ENCODE results near the gene CAMTA1. TPM values are rescaled to one million over a fixed set of nuclear protein-coding genes. Genes with fewer than 3 reads are reported as not detected.
"Not testable (repeated sequence)": the region's sequence is repeated elsewhere in the genome, so short reads cannot be mapped to it uniquely, and the experiment has no call there.

The CAMTA1 gene
- total RNA-seq, 1 donor from 2014 or later, result 62.9 TPM

DNA sequence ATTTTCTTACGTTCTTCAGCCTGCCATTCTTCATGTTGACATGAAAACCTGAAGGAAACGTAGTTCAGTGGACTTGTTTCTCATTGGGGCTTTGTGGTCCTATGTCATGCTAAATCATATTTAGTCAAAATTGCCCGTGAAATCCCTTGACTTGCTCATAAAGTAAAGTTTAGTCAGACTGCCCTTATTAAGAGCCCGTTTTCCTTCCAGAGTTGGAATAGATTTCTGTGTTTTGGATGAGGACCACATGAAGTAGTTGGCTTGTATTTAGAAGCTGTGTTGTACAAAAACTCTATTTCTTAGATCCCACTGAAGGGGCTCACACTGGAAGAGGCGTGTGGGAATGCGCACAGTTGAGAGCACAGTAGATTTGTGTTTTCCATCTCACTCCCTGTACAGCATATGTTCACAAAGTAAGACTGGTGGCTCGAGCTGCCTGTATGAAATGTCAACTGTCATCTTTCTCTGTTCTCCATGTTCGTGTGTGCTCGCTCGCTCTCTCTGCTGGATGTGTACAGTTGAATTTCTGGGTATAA, 42.4 kb downstream of the CAMTA1 start:
- Histone ChIP-seq H3K9me3 (no peaks in the 10 kb centered on the region), H3K27ac (no peak overlapping the region), H3K36me3 (no peaks in the 10 kb centered on the region), H3K4me3 (no peak overlapping the region), H3K27me3 (no peaks in the 10 kb centered on the region), H3K4me1 (peaks cover 11% of the 10 kb centered on the region)
- no peak for DNase-seq (ENCODE audit: extremely low spot score in 2 of 2)
- intact Hi-C loops (cut with DNase I), result no loop called here
- TF ChIP-seq, protein P1, sequence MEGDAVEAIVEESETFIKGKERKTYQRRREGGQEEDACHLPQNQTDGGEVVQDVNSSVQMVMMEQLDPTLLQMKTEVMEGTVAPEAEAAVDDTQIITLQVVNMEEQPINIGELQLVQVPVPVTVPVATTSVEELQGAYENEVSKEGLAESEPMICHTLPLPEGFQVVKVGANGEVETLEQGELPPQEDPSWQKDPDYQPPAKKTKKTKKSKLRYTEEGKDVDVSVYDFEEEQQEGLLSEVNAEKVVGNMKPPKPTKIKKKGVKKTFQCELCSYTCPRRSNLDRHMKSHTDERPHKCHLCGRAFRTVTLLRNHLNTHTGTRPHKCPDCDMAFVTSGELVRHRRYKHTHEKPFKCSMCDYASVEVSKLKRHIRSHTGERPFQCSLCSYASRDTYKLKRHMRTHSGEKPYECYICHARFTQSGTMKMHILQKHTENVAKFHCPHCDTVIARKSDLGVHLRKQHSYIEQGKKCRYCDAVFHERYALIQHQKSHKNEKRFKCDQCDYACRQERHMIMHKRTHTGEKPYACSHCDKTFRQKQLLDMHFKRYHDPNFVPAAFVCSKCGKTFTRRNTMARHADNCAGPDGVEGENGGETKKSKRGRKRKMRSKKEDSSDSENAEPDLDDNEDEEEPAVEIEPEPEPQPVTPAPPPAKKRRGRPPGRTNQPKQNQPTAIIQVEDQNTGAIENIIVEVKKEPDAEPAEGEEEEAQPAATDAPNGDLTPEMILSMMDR (IDR thresholded peaks at IDR 0.05), result no peak
- TF ChIP-seq POLR2A (IDR thresholded peaks at IDR 0.05), result no peak
- no peak for TF ChIP-seq POLR2AphosphoS5 (IDR thresholded peaks at IDR 0.05; ENCODE audit: insufficient read depth in 1 of 2, low read depth in 1 of 2)

- H3K4me1 ChIP-seq, result no peaks in the 10 kb centered on the region
- no peak overlapping the region for H3K27ac ChIP-seq
- H3K27me3 ChIP-seq, result no peaks in the 10 kb centered on the region
- intact Hi-C loops (cut with DNase I), result no loop called here
- no peaks in the 10 kb centered on the region for H3K9me3 ChIP-seq
- TF ChIP-seq POLR2A (IDR thresholded peaks at IDR 0.05), result no peak
- H3K36me3 ChIP-seq, result no peaks in the 10 kb centered on the region
- no peak overlapping the region for H3K4me3 ChIP-seq
- DNase-seq (ENCODE audit: extremely low spot score in 2 of 2), result no peak
These were observed 46.1 kb downstream of the CAMTA1 start for GRCh38 chr1:6831366-6831765.

- H3K27me3 ChIP-seq; H3K4me3 ChIP-seq; H3K9me3 ChIP-seq; H3K36me3 ChIP-seq; H3K27ac ChIP-seq; intact Hi-C loops (cut with DNase I); DNase-seq (ENCODE audit: extremely low spot score in 2 of 2); H3K4me1 ChIP-seq: not testable (repeated sequence)
These were observed 46.8 kb downstream of the CAMTA1 start for GRCh38 chr1:6832006-6832405.

- no peaks in the 10 kb centered on the region for H3K36me3 ChIP-seq
- intact Hi-C loops (cut with DNase I), result no loop called here
- H3K27ac ChIP-seq, result no peak overlapping the region
- H3K4me1 ChIP-seq, result no peaks in the 10 kb centered on the region
- TF ChIP-seq POLR2A (IDR thresholded peaks at IDR 0.05) (no peak), POLR2AphosphoS5 (IDR thresholded peaks at IDR 0.05; ENCODE audit: insufficient read depth in 1 of 2, low read depth in 1 of 2) (no peak)
- TF ChIP-seq, protein P1 (IDR thresholded peaks at IDR 0.05), result no peak
- DNase-seq (ENCODE audit: extremely low spot score in 2 of 2), result no peak
- no peaks in the 10 kb centered on the region for H3K27me3 ChIP-seq
- no peaks in the 10 kb centered on the region for H3K9me3 ChIP-seq
- H3K4me3 ChIP-seq, result no peak overlapping the region
These were observed 47.4 kb downstream of the CAMTA1 start for GRCh38 chr1:6832531-6833188.

DNA sequence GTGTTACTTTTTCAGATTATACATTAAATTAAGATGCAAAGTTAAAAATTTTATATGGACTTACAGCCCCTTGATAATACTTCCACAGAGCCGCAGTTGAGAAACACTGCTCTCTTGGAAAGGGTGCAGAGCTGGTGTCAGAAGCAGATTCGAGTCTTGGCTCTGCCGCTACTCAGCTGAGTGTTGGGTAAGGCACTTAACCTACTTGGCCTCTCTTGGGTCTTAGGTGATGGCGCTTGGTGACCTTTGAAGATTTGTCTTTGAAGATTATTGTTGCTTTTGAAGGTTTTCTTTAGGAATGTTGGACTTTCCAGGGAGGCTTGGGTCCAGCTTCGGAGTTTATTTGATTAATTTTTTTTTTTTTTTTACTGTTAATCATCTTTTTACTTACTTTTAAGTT, 48.5 kb downstream of the CAMTA1 start:
- no peak for DNase-seq (ENCODE audit: extremely low spot score in 2 of 2)
- Histone ChIP-seq H3K4me3 (no peak overlapping the region), H3K27ac (no peak overlapping the region), H3K9me3 (no peaks in the 10 kb centered on the region), H3K27me3 (no peaks in the 10 kb centered on the region), H3K4me1 (no peaks in the 10 kb centered on the region), H3K36me3 (no peaks in the 10 kb centered on the region)
- no peak for TF ChIP-seq POLR2AphosphoS5 (IDR thresholded peaks at IDR 0.05; ENCODE audit: insufficient read depth in 1 of 2, low read depth in 1 of 2)
- TF ChIP-seq, protein P1 (IDR thresholded peaks at IDR 0.05), result no peak
- intact Hi-C loops (cut with DNase I), result no loop called here

GRCh38 chr1:6834366-6834765, 49.1 kb downstream of the CAMTA1 start:
- Histone ChIP-seq H3K4me1 (no peaks in the 10 kb centered on the region), H3K9me3 (no peaks in the 10 kb centered on the region), H3K27me3 (no peaks in the 10 kb centered on the region), H3K27ac (no peak overlapping the region), H3K4me3 (no peak overlapping the region), H3K36me3 (no peaks in the 10 kb centered on the region)
- no peak for DNase-seq (ENCODE audit: extremely low spot score in 2 of 2)
- TF ChIP-seq, protein P1 (IDR thresholded peaks at IDR 0.05), result no peak
- TF ChIP-seq POLR2A (IDR thresholded peaks at IDR 0.05) (no peak), POLR2AphosphoS5 (IDR thresholded peaks at IDR 0.05; ENCODE audit: insufficient read depth in 1 of 2, low read depth in 1 of 2) (no peak)
- intact Hi-C loops (cut with DNase I), result no loop called here
